Stimulated activated CD4-positive, alpha-beta T cell treated with anti-CD3 and anti-CD28 coated beads, Interleukin-4, amount 100 ng/mL, for 24 hours (primary cell): ENCODE data around the gene CCDC57.

ENCODE experiments used
- DNase-seq: peaks from one replicate; pipeline ENCODE4 v3.0.0-alpha.2; 2020

CCDC57 gene

DNA sequence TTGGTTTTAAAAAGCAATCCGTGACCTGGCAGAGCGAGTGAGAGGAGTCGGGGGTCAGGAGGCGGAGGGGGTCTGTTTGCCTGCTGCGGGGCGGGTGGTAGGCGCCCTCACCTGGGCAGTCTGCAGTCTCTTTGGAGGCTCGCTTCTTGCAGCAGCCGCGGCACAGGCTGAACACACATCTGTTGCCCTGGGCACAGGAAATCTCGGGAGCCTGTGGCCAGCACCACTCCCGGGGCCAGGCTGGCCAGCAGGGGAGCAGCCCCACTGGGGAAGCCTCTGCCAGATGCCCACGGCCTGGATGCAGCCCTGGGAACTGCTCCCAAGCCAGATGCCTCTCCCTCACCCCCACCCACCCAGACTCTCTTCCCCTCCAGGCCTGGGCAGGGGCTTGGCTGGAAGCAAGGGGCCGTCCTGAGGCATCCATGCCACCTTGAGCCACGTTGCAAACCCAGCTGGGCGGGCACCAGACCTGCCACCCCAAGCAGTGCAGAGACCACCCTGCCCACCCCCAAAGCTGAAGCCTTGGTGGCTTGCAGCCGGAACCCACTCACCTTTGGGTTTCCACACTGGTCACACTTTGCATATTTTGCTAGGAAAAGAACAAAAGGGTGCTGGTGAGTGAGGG, 154.3 kb downstream of the CCDC57 start:
- DNase-seq: no peak

GRCh38 chr17:82056729-82057621, 155.7 kb downstream of the CCDC57 start:
- DNase-seq: no peak

GRCh38 chr17:82055965-82056728, 156.5 kb downstream of the CCDC57 start:
- no peak for DNase-seq

DNA sequence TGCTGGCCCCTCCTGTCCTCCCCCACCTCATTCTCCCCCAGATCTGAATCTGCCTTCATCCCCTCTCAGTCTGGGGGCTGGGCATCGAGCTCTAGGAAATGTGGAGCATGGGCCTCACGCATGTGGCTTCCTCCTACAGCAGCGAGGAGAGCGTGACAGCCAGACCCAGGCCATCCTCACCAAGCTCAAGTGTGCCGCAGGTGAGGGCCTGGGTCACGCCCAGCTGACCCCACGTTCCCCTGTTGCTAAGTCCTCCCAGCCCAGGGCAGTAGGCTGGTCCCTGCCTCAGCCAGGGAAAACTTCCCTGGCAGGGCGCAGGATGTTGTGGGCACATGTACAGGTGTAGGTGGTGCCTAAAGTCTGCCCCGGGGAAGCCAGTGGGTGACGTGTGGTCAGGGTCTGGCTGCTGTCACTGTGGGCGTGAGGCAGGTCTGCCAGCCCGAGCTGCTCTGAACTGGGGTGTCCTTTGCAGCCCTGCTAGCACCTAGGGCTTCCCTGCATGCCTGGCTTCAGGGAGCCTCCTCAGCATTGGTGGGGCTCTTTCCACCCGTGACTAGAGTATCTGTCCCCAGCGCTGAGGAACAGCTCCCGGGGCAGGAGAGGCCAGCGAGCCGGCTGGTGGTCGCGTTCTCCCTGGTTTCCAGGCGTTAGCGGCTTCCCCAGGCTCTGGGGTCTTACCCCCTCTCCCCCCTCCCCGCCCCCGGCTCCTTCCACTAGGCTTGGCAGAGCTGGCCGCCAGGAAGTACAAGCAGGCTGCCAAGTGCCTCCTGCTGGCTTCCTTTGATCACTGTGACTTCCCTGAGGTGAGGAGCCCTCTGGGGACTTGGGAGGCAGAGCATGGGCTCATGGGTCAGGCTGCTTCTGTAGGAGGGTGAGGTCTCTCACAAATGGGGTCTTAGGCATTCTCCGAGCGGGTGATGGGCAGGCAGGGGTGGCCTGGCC, 157.3 kb downstream of the CCDC57 start:
- no peak for DNase-seq

DNA sequence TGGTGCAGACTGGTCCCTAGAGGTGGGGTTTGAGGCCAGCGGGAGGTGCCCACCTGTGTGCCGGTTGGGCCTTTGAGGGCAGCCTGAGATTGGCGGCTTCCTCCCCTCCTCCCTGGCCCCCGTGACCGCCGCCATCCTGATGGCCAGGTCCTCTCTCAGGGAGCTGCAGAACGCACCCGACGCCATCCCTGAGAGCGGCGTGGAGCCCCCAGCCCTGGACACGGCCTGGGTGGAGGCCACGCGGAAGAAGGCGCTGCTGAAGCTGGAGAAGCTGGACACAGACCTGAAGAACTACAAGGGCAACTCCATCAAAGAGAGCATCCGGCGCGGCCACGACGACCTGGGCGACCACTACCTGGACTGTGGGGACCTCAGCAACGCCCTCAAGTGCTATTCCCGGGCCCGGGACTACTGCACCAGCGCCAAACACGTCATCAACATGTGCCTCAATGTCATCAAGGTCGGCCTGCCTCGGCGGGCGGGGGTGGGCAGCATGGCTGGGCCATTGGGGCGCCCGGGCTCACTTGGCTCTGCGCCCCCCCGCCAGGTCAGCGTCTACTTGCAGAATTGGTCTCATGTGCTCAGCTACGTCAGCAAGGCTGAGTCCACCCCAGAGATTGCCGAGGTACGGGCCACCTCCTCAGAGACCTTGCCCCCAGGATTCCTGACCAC, 158.2 kb downstream of the CCDC57 start:
- no peak for DNase-seq

- DNase-seq: no peak
These were observed 158.9 kb downstream of the CCDC57 start for GRCh38 chr17:82053556-82054263.

- no peak for DNase-seq
These were observed 159.5 kb downstream of the CCDC57 start for GRCh38 chr17:82053130-82053529.

DNA sequence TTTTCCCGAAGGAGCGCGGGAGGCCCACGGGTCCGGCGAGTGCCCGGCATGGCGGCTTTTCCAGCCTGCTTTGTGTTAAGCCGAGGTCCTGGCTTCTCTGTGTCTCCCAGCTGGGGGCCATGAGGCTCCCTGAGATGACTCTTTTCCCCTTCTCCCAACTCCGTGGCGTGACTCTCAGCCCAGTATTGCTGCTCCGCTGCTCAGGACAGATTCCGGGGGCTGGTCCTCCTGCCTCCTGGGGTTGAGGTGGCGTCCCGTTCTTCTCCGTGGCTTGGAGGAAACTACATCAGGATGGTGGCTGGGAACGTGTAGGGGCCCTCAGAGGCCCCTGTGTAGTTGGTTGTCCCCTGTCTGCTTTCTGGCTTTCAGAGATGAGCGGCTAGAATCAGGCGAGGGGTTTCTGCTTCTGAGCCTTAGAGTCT, 160.0 kb downstream of the CCDC57 start:
- no peak for DNase-seq

DNA sequence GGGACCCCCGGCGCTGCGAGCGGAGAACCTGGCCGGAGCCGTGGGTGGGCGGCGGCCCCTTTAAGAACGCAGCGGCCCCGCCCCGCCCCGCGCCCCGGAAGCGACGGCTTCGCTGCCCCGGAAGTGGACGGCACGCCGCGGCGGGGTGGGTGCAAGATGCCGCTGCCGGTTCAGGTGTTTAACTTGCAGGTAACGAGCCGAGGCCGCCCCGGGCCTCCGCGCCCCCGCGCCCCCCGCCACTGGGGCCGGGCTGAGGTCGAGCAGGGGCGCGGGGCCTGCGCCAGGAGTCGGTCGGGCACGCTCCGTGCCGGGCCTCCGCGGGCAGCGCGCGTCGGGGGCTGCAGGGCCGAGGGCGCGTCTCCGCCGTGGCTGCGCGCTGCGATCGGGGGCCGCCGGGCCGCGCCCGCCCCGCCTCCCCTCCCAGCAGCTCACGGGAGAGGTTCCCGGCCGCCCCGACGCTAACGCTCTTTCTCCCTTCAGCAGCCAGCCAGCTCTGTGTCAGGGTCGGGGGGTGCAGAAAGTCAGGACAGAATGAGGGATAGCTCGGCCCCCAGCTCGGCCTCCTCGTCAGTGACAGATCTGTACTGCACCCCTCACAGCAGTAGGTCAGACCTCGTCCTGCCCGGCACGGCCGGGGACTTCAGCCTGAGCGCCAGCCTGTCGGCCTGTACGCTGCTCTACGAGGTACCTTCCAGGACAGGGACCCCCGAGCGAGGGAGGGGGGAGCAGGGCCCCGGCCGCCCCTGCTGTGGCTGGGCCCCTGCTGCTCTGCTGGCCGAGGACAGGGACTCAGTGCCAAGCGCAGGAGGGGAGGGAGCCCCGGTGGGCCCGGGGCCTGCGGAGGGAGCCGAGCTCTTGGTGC, 160.6 kb downstream of the CCDC57 start, which contains the start of the genes GPS1 and RFNG:
Gene GPS1, plus strand, starts transcription at position 123 of the 862 bp plus-strand sequence. Its CDS starts 34 bp downstream, at position 157.
Gene RFNG, minus strand, starts transcription at position 36 of the 862 bp plus-strand sequence. CDS start 45 bp downstream, outside the sequence.
- DNase-seq: peak; percentile 84
